ENCODE measurements around the gene ZNF569. TPM values are rescaled to one million over a fixed set of nuclear protein-coding genes. Genes with fewer than 3 reads are reported as not detected.

The ZNF569 gene
- total RNA-seq, result 10 to 100 TPM in 1 of 4 donors, 1 to 10 TPM in 3; 4.7 to 10.7 (median 5.9) TPM
- polyA plus RNA-seq, result 1 to 10 TPM in 1 of 3 donors, under 1 TPM in 2; 0.46 to 1.5 (median 0.60) TPM

GRCh38 chr19:37466798-37467607, at the start of gene ZNF569:
Gene ZNF569 (minus strand): TSS chr19:37467444. CDS start chr19:37444921, 22,523 bp downstream.
- Histone ChIP-seq H3K4me1 (peaks cover 0 to 30% (median 23%) of the 10 kb centered on the region in 4 donors), H3K4me3 (peak within 1 kb of the TSS; percentile 62 to 91 (median 80)), H3K9me3 (peaks cover 0 to 5% (median 0%) of the 10 kb centered on the region in 4 donors), H3K27ac (peak within 1 kb of the TSS; percentile 90 to 95 (median 94)), H3K36me3 (peaks cover 5 to 41% (median 11%) of the 10 kb centered on the region in 4 donors), H3K27me3 (no peaks in the 10 kb centered on the region)
- DNase-seq, result peak; percentile 94
- intact Hi-C loops (cut with DNase I), result loop anchor here (2.0 to 5.0 kb wide), 5 partner anchors 95 to 495 kb away; partner anchors contain the start of genes ZFP30, ZNF527, ZNF573 and ZNF585B
- WGBS, 2 donors, result 0% methylated on average over 62 of the region's 62 CpGs
- TF ChIP-seq POLR2A (IDR thresholded peaks at IDR 0.05), result peak in 1 of 2 donors; percentile 12
- TF ChIP-seq CTCF (IDR thresholded peaks at IDR 0.05), result no peak
- TF ChIP-seq POLR2AphosphoS5 (IDR thresholded peaks at IDR 0.05), result peak; percentile 58 to 82 (median 74)

DNA sequence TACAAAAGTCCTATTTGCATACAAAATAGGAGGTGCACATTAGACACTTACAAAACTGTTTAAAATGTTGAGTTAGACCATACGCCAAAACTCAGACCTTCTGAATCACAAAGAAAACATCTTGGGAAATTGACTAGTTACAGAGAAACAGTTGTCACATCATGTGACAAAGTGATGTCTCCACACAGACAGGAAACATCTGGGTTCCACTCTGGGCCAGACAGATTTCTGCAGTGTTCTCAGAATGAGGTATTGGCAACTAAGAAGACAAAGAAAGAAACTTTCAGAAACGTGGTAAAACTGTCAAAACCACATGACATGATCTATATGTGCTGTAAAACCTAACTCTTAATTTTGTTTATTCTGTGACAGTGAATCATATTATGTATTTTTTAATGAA, 46.2 kb upstream of the ZNF569 start:
- no peaks in the 10 kb centered on the region for H3K27me3 ChIP-seq
- H3K4me3 ChIP-seq, result no peak overlapping the region
- H3K36me3 ChIP-seq, result peaks cover 0 to 73% (median 8%) of the 10 kb centered on the region in 4 donors
- 39 to 66% methylated on average over 2 of the region's 2 CpGs for WGBS, 2 donors
- intact Hi-C loops (cut with DNase I), result no loop called here
- H3K4me1 ChIP-seq, result no peaks in the 10 kb centered on the region
- DNase-seq, result no peak
- no peak for TF ChIP-seq EP300 (IDR thresholded peaks at IDR 0.05)
- H3K9me3 ChIP-seq, result peaks cover 0 to 6% (median 5%) of the 10 kb centered on the region in 4 donors
- no peak overlapping the region for H3K27ac ChIP-seq

DNA sequence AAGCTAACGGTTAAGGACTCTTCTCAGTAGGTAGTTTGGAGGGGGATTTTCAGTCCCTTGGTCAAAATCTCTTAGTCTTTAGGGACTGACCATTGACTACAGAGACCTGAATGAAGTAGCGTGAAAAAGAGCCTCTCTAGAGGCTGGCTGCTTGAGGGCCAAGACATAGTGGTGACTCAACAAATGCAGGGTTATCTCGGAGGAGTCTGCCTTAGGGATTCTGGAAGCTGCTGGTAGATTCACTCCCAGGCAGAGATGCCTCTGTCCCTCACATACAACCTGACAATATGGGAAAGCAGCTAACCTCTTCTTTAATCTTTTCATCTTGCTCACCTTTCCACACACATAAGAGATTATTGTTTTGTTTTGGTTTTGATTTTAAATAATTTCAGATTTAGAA, 44.6 kb upstream of the ZNF569 start:
- no peak overlapping the region for H3K27ac ChIP-seq
- DNase-seq, result no peak
- TF ChIP-seq POLR2AphosphoS5 (IDR thresholded peaks at IDR 0.05) (no peak), EP300 (IDR thresholded peaks at IDR 0.05) (no peak), CTCF (IDR thresholded peaks at IDR 0.05) (no peak), POLR2A (IDR thresholded peaks at IDR 0.05) (no peak)
- H3K4me1 ChIP-seq, result peaks cover 0 to 9% (median 3%) of the 10 kb centered on the region in 4 donors
- no peak overlapping the region for H3K4me3 ChIP-seq
- intact Hi-C loops (cut with DNase I), result no loop called here
- H3K27me3 ChIP-seq, result no peaks in the 10 kb centered on the region
- WGBS, 2 donors, result 97 to 99% methylated on average over 3 of the region's 3 CpGs
- H3K36me3 ChIP-seq, result peaks cover 0 to 65% (median 8%) of the 10 kb centered on the region in 4 donors
- H3K9me3 ChIP-seq, result peaks cover 0 to 5% (median 2%) of the 10 kb centered on the region in 4 donors

- Histone ChIP-seq H3K27ac (no peak overlapping the region), H3K9me3 (peaks cover 0 to 3% (median 0%) of the 10 kb centered on the region in 4 donors), H3K27me3 (no peaks in the 10 kb centered on the region), H3K36me3 (peaks cover 0 to 60% (median 8%) of the 10 kb centered on the region in 4 donors), H3K4me3 (no peak overlapping the region), H3K4me1 (peaks cover 0 to 9% (median 3%) of the 10 kb centered on the region in 4 donors)
- TF ChIP-seq CTCF (IDR thresholded peaks at IDR 0.05), result no peak
- no peak for TF ChIP-seq POLR2A (IDR thresholded peaks at IDR 0.05)
- no peak for TF ChIP-seq POLR2AphosphoS5 (IDR thresholded peaks at IDR 0.05)
- TF ChIP-seq EP300 (IDR thresholded peaks at IDR 0.05), result no peak
- no peak for DNase-seq
- 94 to 99% methylated on average over 3 of the region's 3 CpGs for WGBS, 2 donors
- intact Hi-C loops (cut with DNase I), result no loop called here
These were observed 43.9 kb upstream of the ZNF569 start for GRCh38 chr19:37511186-37511585.

- peak overlapping the region; percentile 61 to 71 (median 67) for H3K4me3 ChIP-seq
- peak overlapping the region; percentile 88 to 95 (median 92) for H3K27ac ChIP-seq
- no peak for DNase-seq
- H3K4me1 ChIP-seq, result peaks cover 0 to 15% (median 9%) of the 10 kb centered on the region in 4 donors
- intact Hi-C loops (cut with DNase I), result loop anchor here (5.0 to 10.0 kb wide), 3 partner anchors 85 to 292 kb away; partner anchors contain the start of genes ZFP30, ZNF383, ZNF540 and ZNF571
- peaks cover 0 to 34% (median 2%) of the 10 kb centered on the region in 4 donors for H3K36me3 ChIP-seq
- no peaks in the 10 kb centered on the region for H3K27me3 ChIP-seq
- H3K9me3 ChIP-seq, result peaks cover 0 to 3% (median 0%) of the 10 kb centered on the region in 4 donors
- 4% methylated on average over 9 of the region's 9 CpGs for WGBS, 2 donors
- no peak for TF ChIP-seq POLR2AphosphoS5 (IDR thresholded peaks at IDR 0.05)
- no peak for TF ChIP-seq EP300 (IDR thresholded peaks at IDR 0.05)
- TF ChIP-seq CTCF (IDR thresholded peaks at IDR 0.05), result no peak
- TF ChIP-seq POLR2A (IDR thresholded peaks at IDR 0.05), result no peak
These were observed 39.9 kb upstream of the ZNF569 start for GRCh38 chr19:37507167-37507464.

Measured in sigmoid colon (tissue), 7 donors.